ENCODE results near the gene STAB2.

Gene STAB2

GRCh38 chr12:103698752-103699560, 111.9 kb downstream of the STAB2 start:
- Histone ChIP-seq H3K4me2 (ENCODE audit: low read depth, low read length) (no peak overlapping the region), H3K9me3 (replicated peaks; ENCODE audit: insufficient read depth, low read length) (no peaks in the 10 kb centered on the region), H3K4me3 (ENCODE audit: low read length) (no peak overlapping the region)

GRCh38 chr12:103705098-103705497, 118.0 kb downstream of the STAB2 start:
- H3K4me2 ChIP-seq (ENCODE audit: low read depth, low read length): no peak overlapping the region
- H3F3A ChIP-seq (ENCODE audit: insufficient read depth, low read length): no peaks in the 10 kb centered on the region
- TF ChIP-seq EZH2 (optimal IDR thresholded peaks at IDR 0.05; ENCODE audit: low read depth, low read length) (no peak), CTCF (IDR thresholded peaks at IDR 0.05; ENCODE audit: low read length) (no peak), EZH2phosphoT487 (IDR thresholded peaks at IDR 0.05; ENCODE audit: low read length) (no peak)
- H3K27me3 ChIP-seq (replicated peaks; ENCODE audit: insufficient read depth, low read length): no peaks in the 10 kb centered on the region
- no peaks in the 10 kb centered on the region for H3K9me3 ChIP-seq (replicated peaks; ENCODE audit: insufficient read depth, low read length)
- H3K9me2 ChIP-seq (replicated peaks; ENCODE audit: insufficient read depth, low read length): no peaks in the 10 kb centered on the region
- H3K79me2 ChIP-seq (ENCODE audit: low read length): no peaks in the 10 kb centered on the region
- H3K9ac ChIP-seq (ENCODE audit: low read length): no peak overlapping the region
- no peaks in the 10 kb centered on the region for H3K36me3 ChIP-seq (replicated peaks; ENCODE audit: insufficient read depth, low read length)
- no peaks in the 10 kb centered on the region for H3K4me1 ChIP-seq (ENCODE audit: low read length)
- DNase-seq: no peak
- H4K20me1 ChIP-seq (ENCODE audit: insufficient read depth, low read length): no peaks in the 10 kb centered on the region
- no peak overlapping the region for H3K27ac ChIP-seq (ENCODE audit: low read length)
- H3K4me3 ChIP-seq (ENCODE audit: low read length): no peak overlapping the region
- H2AFZ ChIP-seq (ENCODE audit: low read length): no peak overlapping the region

More at GRCh38 chr12:103698752-103699560, 111.9 kb downstream of the STAB2 start:
- H2AFZ ChIP-seq (ENCODE audit: low read length): no peak overlapping the region
- no peak overlapping the region for H3K9ac ChIP-seq (ENCODE audit: low read length)
- H3K79me2 ChIP-seq (ENCODE audit: low read length): no peaks in the 10 kb centered on the region
- no peaks in the 10 kb centered on the region for H3K36me3 ChIP-seq (replicated peaks; ENCODE audit: insufficient read depth, low read length)
- H3K9me2 ChIP-seq (replicated peaks; ENCODE audit: insufficient read depth, low read length): no peaks in the 10 kb centered on the region
- H3K27ac ChIP-seq (ENCODE audit: low read length): no peak overlapping the region
- no peaks in the 10 kb centered on the region for H4K20me1 ChIP-seq (ENCODE audit: insufficient read depth, low read length)
- H3K4me1 ChIP-seq (ENCODE audit: low read length): no peaks in the 10 kb centered on the region
- H3K27me3 ChIP-seq (replicated peaks; ENCODE audit: insufficient read depth, low read length): no peaks in the 10 kb centered on the region
- H3F3A ChIP-seq (ENCODE audit: insufficient read depth, low read length): no peaks in the 10 kb centered on the region
- DNase-seq: no peak
- TF ChIP-seq CTCF (IDR thresholded peaks at IDR 0.05; ENCODE audit: low read length): no peak
- TF ChIP-seq EZH2 (optimal IDR thresholded peaks at IDR 0.05; ENCODE audit: low read depth, low read length): no peak
- no peak for TF ChIP-seq EZH2phosphoT487 (IDR thresholded peaks at IDR 0.05; ENCODE audit: low read length)

GRCh38 chr12:103705927-103706326, 118.9 kb downstream of the STAB2 start:
- Histone ChIP-seq H3K79me2 (ENCODE audit: low read length) (no peaks in the 10 kb centered on the region), H3F3A (ENCODE audit: insufficient read depth, low read length) (no peaks in the 10 kb centered on the region), H3K9me2 (replicated peaks; ENCODE audit: insufficient read depth, low read length) (no peaks in the 10 kb centered on the region), H3K27ac (ENCODE audit: low read length) (no peak overlapping the region), H3K27me3 (replicated peaks; ENCODE audit: insufficient read depth, low read length) (no peaks in the 10 kb centered on the region), H3K9ac (ENCODE audit: low read length) (no peak overlapping the region), H3K9me3 (replicated peaks; ENCODE audit: insufficient read depth, low read length) (no peaks in the 10 kb centered on the region), H3K4me2 (ENCODE audit: low read depth, low read length) (no peak overlapping the region), H4K20me1 (ENCODE audit: insufficient read depth, low read length) (no peaks in the 10 kb centered on the region), H3K36me3 (replicated peaks; ENCODE audit: insufficient read depth, low read length) (no peaks in the 10 kb centered on the region), H3K4me1 (ENCODE audit: low read length) (no peaks in the 10 kb centered on the region), H2AFZ (ENCODE audit: low read length) (no peak overlapping the region), H3K4me3 (ENCODE audit: low read length) (no peak overlapping the region)
- DNase-seq: no peak
- no peak for TF ChIP-seq EZH2 (optimal IDR thresholded peaks at IDR 0.05; ENCODE audit: low read depth, low read length)
- no peak for TF ChIP-seq CTCF (IDR thresholded peaks at IDR 0.05; ENCODE audit: low read length)
- TF ChIP-seq EZH2phosphoT487 (IDR thresholded peaks at IDR 0.05; ENCODE audit: low read length): no peak
